HCT116 (cell line): ENCODE data around the gene LMCD1. TPM values are rescaled to one million over a fixed set of nuclear protein-coding genes. Genes with fewer than 3 reads are reported as not detected.

Source experiments
- ATAC-seq: fragments of 200-7000 bp; cut with Tn5 transposase; 2 replicates; pipeline ENCODE4 v1.9.1; 2020; ENCODE audit warnings: mild to moderate bottlenecking, moderate library complexity
- BruUV-seq: library from RNA; stranded (reverse); fragments of 400-500 nt; replicated peaks from 2 replicates; lab custom pipeline; 2021; lab: Mats Ljungman, UMichigan
- CTCF ChIA-PET: fragments of 300-600 bp; sonication (Branson Sonifier 250); formaldehyde crosslinking; loops from one replicate; lab custom pipeline; 2021; ENCODE audit warnings: antibody characterized with exemption; lab: Charles Lee
- POLR2A ChIA-PET: fragments of 300-600, 350-600 bp; sonication (Branson Sonifier 250); formaldehyde crosslinking; loops from one replicate; lab custom pipeline; 2021; ENCODE audit warnings: antibody characterized with exemption; lab: Charles Lee
- RAD21 ChIA-PET, 2 experiments: fragments of 300-600 bp; sonication (Branson Sonifier 250); formaldehyde crosslinking; loops; one replicate each; lab custom pipeline; 2023; ENCODE audit warnings: low total read pairs in 2 of 2; ENCODE audit not compliant: uncharacterized antibody in 2 of 2, unreplicated experiment in 2 of 2, low non-redundant PET in 1 of 2; lab: Charles Lee
- DNase-seq: peaks from one replicate; pipeline ENCODE4 v3.0.0-alpha.2; 2010; ENCODE audit warnings: low read depth, low spot score
- H2AFZ ChIP-seq: fragments of 200-600 bp; shearing (Covaris generic), sonication (generic); 2 replicates; pipeline ENCODE4 v1.6.1; 2017; ENCODE audit warnings: low read depth, mixed run types, mixed read lengths, antibody characterized with exemption, low read length; ENCODE audit not compliant: poor library complexity, severe bottlenecking
- H3K27ac ChIP-seq: 2 replicates; pipeline ENCODE4 v1.5.1; 2012; ENCODE audit warnings: low read depth, low read length
- H3K27me3 ChIP-seq: fragments of 200-600 bp; sonication (generic); 2 replicates; pipeline ENCODE4 v1.6.1; 2016; ENCODE audit warnings: mixed run types, low read length, mixed read lengths; ENCODE audit not compliant: insufficient read depth
- H3K36me3 ChIP-seq, 2 experiments: fragments of 200-500 bp in 1 of 2; fragments of 200-600 bp in 1 of 2; sonication (Bioruptor generic) in 1 of 2; sonication (generic) in 1 of 2; 2 replicates each; pipeline versions ENCODE4 v1.5.1 to v1.6.1; 2014 to 2016; ENCODE audit warnings: low read length in 2 of 2, inconsistent platforms in 1 of 2, mixed read lengths in 1 of 2, mixed run types in 1 of 2; ENCODE audit not compliant: insufficient read depth in 2 of 2, control insufficient read depth in 1 of 2
- H3K4me1 ChIP-seq, 2 experiments: fragments of 200-600 bp in 1 of 2; sonication (generic) in 1 of 2; 2 replicates each; pipeline versions ENCODE4 v1.5.1 to v1.6.1; 2012 to 2017; ENCODE audit warnings: low read length in 2 of 2, inconsistent platforms in 1 of 2, mild to moderate bottlenecking in 1 of 2, mixed read lengths in 1 of 2, mixed run types in 1 of 2, moderate library complexity in 1 of 2; ENCODE audit not compliant: insufficient read depth in 2 of 2, control insufficient read depth in 1 of 2
- H3K4me2 ChIP-seq: fragments of 200-600 bp; sonication (generic); 2 replicates; pipeline ENCODE4 v1.6.1; 2017; ENCODE audit warnings: mixed run types, low read length, mixed read lengths
- H3K4me3 ChIP-seq, 2 experiments: fragments of 200-600 bp in 1 of 2; sonication (generic) in 1 of 2; replicated peaks in 1 of 2; 2 replicates each; pipeline ENCODE4 v1.5.1; 2011 to 2016; ENCODE audit warnings: low read length in 2 of 2, control low read depth in 1 of 2, low read depth in 1 of 2, mild to moderate bottlenecking in 1 of 2, mixed read lengths in 1 of 2, mixed run types in 1 of 2
- H3K79me2 ChIP-seq: fragments of 200-600 bp; sonication (generic); 2 replicates; pipeline ENCODE4 v1.6.1; 2017; ENCODE audit warnings: mild to moderate bottlenecking, mixed run types, low read length, moderate library complexity, mixed read lengths; ENCODE audit not compliant: insufficient read depth
- H3K9ac ChIP-seq: fragments of 200-600 bp; sonication (generic); 2 replicates; pipeline ENCODE4 v1.6.1; 2016; ENCODE audit warnings: low read length, mixed read lengths
- H3K9me2 ChIP-seq: fragments of 200-600 bp; sonication (generic), shearing (Covaris generic); 2 replicates; pipeline ENCODE4 v1.6.1; 2017; ENCODE audit warnings: mixed run types, mild to moderate bottlenecking, moderate library complexity; ENCODE audit not compliant: insufficient read depth
- H3K9me3 ChIP-seq, 2 experiments: fragments of 200-500 bp in 1 of 2; fragments of 200-600 bp in 1 of 2; sonication (Bioruptor generic) in 1 of 2; sonication (generic) in 1 of 2; 2 replicates each; pipeline ENCODE4 v1.6.1; 2014 to 2017; ENCODE audit warnings: low read length in 2 of 2, mixed read lengths in 2 of 2, inconsistent platforms in 1 of 2, low read depth in 1 of 2, mild to moderate bottlenecking in 1 of 2, mixed run types in 1 of 2, moderate library complexity in 1 of 2; ENCODE audit not compliant: control insufficient read depth in 1 of 2, insufficient read depth in 1 of 2
- H4K20me1 ChIP-seq: fragments of 200-600 bp; sonication (generic), shearing (Covaris generic); 2 replicates; pipeline ENCODE4 v1.6.1; 2017; ENCODE audit warnings: mixed run types, mild to moderate bottlenecking, moderate library complexity; ENCODE audit not compliant: insufficient read depth
- ATF3 ChIP-seq: IDR thresholded peaks from 2 replicates; pipeline ENCODE4 v1.6.1; 2012
- CBX3 ChIP-seq: IDR thresholded peaks from 2 replicates; pipeline ENCODE4 v1.6.1; 2012; ENCODE audit warnings: low read depth
- CEBPB ChIP-seq: IDR thresholded peaks from 2 replicates; pipeline ENCODE4 v1.6.1; 2012; ENCODE audit warnings: low read depth
- CTCF ChIP-seq, 3 experiments: fragments of 200-600 bp in 1 of 3; sonication (generic) in 1 of 3; IDR thresholded peaks in 2 of 3; conservative IDR thresholded peaks in 1 of 3; 2 replicates each; pipeline ENCODE4 v1.5.1; 2012 to 2017; ENCODE audit warnings: low read depth in 2 of 3, low read length in 2 of 3, antibody characterized with exemption in 1 of 3, borderline replicate concordance in 1 of 3, control low read depth in 1 of 3, mild to moderate bottlenecking in 1 of 3, mixed read lengths in 1 of 3, mixed run types in 1 of 3, moderate library complexity in 1 of 3; ENCODE audit not compliant: insufficient read depth in 1 of 3
- ELF1 ChIP-seq: IDR thresholded peaks from 2 replicates; pipeline ENCODE4 v1.6.1; 2012; ENCODE audit warnings: low read depth, borderline replicate concordance
- EZH2 ChIP-seq: fragments of 200-600 bp; sonication (generic); IDR thresholded peaks from 2 replicates; pipeline ENCODE4 v1.6.1; 2017; ENCODE audit warnings: antibody characterized with exemption, mixed run types
- JUND ChIP-seq: IDR thresholded peaks from 2 replicates; pipeline ENCODE4 v1.6.1; 2012
- MAX ChIP-seq: IDR thresholded peaks from 2 replicates; pipeline ENCODE4 v1.6.1; 2012
- POLR2AphosphoS5 ChIP-seq: IDR thresholded peaks from 2 replicates; pipeline ENCODE4 v1.6.1; 2011; ENCODE audit warnings: mild to moderate bottlenecking, low read depth, low read length, moderate library complexity
- RAD21 ChIP-seq: IDR thresholded peaks from 2 replicates; pipeline ENCODE4 v1.6.1; 2012; ENCODE audit warnings: low read depth, mild to moderate bottlenecking
- REST ChIP-seq: IDR thresholded peaks from 2 replicates; pipeline ENCODE4 v1.6.1; 2012; ENCODE audit warnings: low read depth
- SRF ChIP-seq: IDR thresholded peaks from 2 replicates; pipeline ENCODE4 v1.6.1; 2012; ENCODE audit warnings: low read depth
- YY1 ChIP-seq: IDR thresholded peaks from 2 replicates; pipeline ENCODE4 v1.6.1; 2011; ENCODE audit warnings: low read length, low read depth, moderate library complexity, mild to moderate bottlenecking; ENCODE audit not compliant: insufficient replicate concordance; ENCODE audit errors: extremely low read depth
- intact Hi-C: fragments of 100-400 bp; cut with micrococcal nuclease; formaldehyde crosslinking; loops from 2 replicates; pipeline ENCODE4 v1.10.0; 2022
- total RNA-seq: library from RNA; stranded (reverse); gene quantifications from one replicate; pipeline ENCODE4 v1.2.1, GENCODE V29; 2021; ENCODE audit not compliant: unreplicated experiment

The LMCD1 gene
- total RNA-seq, 1 experiment from 2014 or later, result 4.6 TPM

- no peak for DNase-seq
- CTCF ChIA-PET, result no interaction called here
Measured at GRCh38 chr3:8519156-8519555, 17.5 kb downstream of the LMCD1 start.

GRCh38 chr3:8519774-8520448, 18.3 kb downstream of the LMCD1 start:
- BruUV-seq, result no TSS peak
- Histone ChIP-seq H4K20me1 (no peaks in the 10 kb centered on the region), H3K36me3 (no peaks in the 10 kb centered on the region), H3K9me3 (no peaks in the 10 kb centered on the region), H3K27me3 (no peaks in the 10 kb centered on the region), H3K9ac (no peak overlapping the region), H3K27ac (no peak overlapping the region), H3K9me2 (no peaks in the 10 kb centered on the region), H2AFZ (no peak overlapping the region), H3K79me2 (no peaks in the 10 kb centered on the region), H3K4me1 (no peaks in the 10 kb centered on the region), H3K4me3 (no peak overlapping the region), H3K4me2 (no peak overlapping the region)
- ChIA-PET CTCF (no interaction called here), POLR2A (no interaction called here), RAD21 (no interaction called here)
- no peak for DNase-seq
- ATAC-seq, result no peak
- intact Hi-C loops, result no loop called here
- no peak for TF ChIP-seq EZH2
- no peak for TF ChIP-seq REST
- TF ChIP-seq MAX, result no peak
- no peak for TF ChIP-seq ELF1
- no peak for TF ChIP-seq ATF3
- no peak for TF ChIP-seq SRF
- TF ChIP-seq JUND, result no peak
- no peak for TF ChIP-seq YY1
- TF ChIP-seq RAD21, result no peak
- TF ChIP-seq CEBPB, result no peak
- no peak for TF ChIP-seq CTCF (IDR thresholded peaks at IDR 0.05 in 2 of 3, conservative IDR thresholded peaks at IDR 0.05 in 1 of 3; ENCODE audit: borderline replicate concordance in 1 of 3, insufficient read depth in 1 of 3, low read depth in 2 of 3, low read length in 2 of 3)
- no peak for TF ChIP-seq POLR2AphosphoS5
- no peak for TF ChIP-seq CBX3

More at GRCh38 chr3:8519156-8519555, 17.5 kb downstream of the LMCD1 start:
- H3K9ac ChIP-seq, result no peak overlapping the region
- no peaks in the 10 kb centered on the region for H3K9me2 ChIP-seq
- H3K27ac ChIP-seq, result no peak overlapping the region
- POLR2A ChIA-PET, result no interaction called here
- BruUV-seq, result no TSS peak
- RAD21 ChIA-PET, result no interaction called here
- H2AFZ ChIP-seq, result no peak overlapping the region
- no peaks in the 10 kb centered on the region for H3K79me2 ChIP-seq
- no peaks in the 10 kb centered on the region for H3K9me3 ChIP-seq
- no peaks in the 10 kb centered on the region for H3K36me3 ChIP-seq
- intact Hi-C loops, result no loop called here
- ATAC-seq, result no peak
- H3K4me3 ChIP-seq, result no peak overlapping the region
- no peak for TF ChIP-seq ATF3
- H3K4me2 ChIP-seq, result no peak overlapping the region
- no peaks in the 10 kb centered on the region for H3K27me3 ChIP-seq
- no peaks in the 10 kb centered on the region for H4K20me1 ChIP-seq
- H3K4me1 ChIP-seq, result no peaks in the 10 kb centered on the region
